Measurements from ENCODE around the gene KRT35. TPM values are rescaled to one million over a fixed set of nuclear protein-coding genes. Genes with fewer than 3 reads are reported as not detected.
"Not testable (repeated sequence)": the region's sequence is repeated elsewhere in the genome, so short reads cannot be mapped to it uniquely, and the experiment has no call there.

Gene KRT35
- total RNA-seq, 2 experiments from 2014 or later, result not detected

DNA sequence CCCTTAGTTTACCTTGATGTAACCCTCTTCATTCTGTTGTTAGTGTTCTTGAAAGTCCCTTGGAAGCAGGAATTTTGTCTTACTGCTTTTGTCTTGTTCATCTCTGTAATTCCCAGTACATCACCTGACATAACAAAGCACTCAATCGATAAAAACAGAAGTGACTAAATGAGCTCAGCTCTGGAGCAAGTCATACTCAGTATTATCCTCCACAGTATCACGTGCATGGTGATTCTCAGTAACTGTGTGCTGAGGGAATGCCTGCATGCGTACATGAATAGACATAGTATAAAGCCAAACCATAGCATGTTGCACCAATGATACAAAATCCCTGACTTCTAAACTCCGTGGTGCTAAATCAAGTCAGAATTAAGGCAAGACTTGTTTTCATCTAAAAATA, 47.4 kb downstream of the KRT35 start:
- POLR2A ChIA-PET, result interaction anchor here (0.7 to 1.0 kb wide), 2 partner anchors 14 to 125 kb away, joined by 3 read pairs; no protein-coding TSS in a partner anchor
- no peak for ATAC-seq (ENCODE audit: poor library complexity)
- H3K27ac Mint-ChIP-seq, result no peak overlapping the region

DNA sequence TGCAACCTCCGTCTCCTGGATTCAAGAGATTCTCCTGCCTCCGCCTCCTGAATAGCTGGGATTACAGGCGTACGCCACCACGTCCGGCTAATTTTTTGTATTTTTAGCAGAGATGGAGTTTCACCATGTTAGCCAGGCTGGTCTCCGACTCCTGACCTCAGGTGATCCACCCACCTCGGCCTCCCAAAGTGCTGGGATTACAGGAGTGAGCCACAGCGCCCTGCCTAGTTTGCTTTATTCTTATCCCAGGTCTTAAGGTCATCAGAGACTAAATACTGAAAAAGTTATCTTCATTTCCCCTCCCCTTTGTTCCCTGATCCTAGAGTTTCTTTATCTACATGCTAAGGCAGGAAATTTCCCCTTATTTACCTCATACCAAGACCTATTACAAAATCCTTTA, 50.6 kb downstream of the KRT35 start:
- H3K27ac Mint-ChIP-seq; H3K9me3 ChIP-seq (ENCODE audit: control insufficient read depth in 1 of 2, insufficient read depth in 1 of 2, low read length in 2 of 2); H3K9me3 Mint-ChIP-seq; H3K36me3 Mint-ChIP-seq (ENCODE audit: low read depth); H3K4me3 ChIP-seq (ENCODE audit: low read length); H3K27ac ChIP-seq (ENCODE audit: low read depth in 1 of 2, low read length in 2 of 2); H3K27me3 ChIP-seq (ENCODE audit: control insufficient read depth in 1 of 2, insufficient read depth in 2 of 2, low read length in 2 of 2); DNase-seq; H3K36me3 ChIP-seq (ENCODE audit: insufficient read depth, low read length); H3K4me1 ChIP-seq (ENCODE audit: insufficient read depth, low read length); intact Hi-C loops (cut with DNase I, micrococcal nuclease); H3K4me1 Mint-ChIP-seq (ENCODE audit: low read depth); H3K4me3 Mint-ChIP-seq; H3K27me3 Mint-ChIP-seq; ATAC-seq (ENCODE audit: poor library complexity); CTCF ChIA-PET; POLR2A ChIA-PET: not testable (repeated sequence)

More for the DNA sequence above, 47.4 kb downstream of the KRT35 start:
- TF ChIP-seq, protein P1, sequence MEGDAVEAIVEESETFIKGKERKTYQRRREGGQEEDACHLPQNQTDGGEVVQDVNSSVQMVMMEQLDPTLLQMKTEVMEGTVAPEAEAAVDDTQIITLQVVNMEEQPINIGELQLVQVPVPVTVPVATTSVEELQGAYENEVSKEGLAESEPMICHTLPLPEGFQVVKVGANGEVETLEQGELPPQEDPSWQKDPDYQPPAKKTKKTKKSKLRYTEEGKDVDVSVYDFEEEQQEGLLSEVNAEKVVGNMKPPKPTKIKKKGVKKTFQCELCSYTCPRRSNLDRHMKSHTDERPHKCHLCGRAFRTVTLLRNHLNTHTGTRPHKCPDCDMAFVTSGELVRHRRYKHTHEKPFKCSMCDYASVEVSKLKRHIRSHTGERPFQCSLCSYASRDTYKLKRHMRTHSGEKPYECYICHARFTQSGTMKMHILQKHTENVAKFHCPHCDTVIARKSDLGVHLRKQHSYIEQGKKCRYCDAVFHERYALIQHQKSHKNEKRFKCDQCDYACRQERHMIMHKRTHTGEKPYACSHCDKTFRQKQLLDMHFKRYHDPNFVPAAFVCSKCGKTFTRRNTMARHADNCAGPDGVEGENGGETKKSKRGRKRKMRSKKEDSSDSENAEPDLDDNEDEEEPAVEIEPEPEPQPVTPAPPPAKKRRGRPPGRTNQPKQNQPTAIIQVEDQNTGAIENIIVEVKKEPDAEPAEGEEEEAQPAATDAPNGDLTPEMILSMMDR (IDR thresholded peaks at IDR 0.05), result no peak
- intact Hi-C loops (cut with DNase I, micrococcal nuclease), result no loop called here
- CTCF ChIA-PET, result no interaction called here
- peaks cover 5% of the 10 kb centered on the region for H3K27me3 Mint-ChIP-seq
- H3K9me3 ChIP-seq (ENCODE audit: control insufficient read depth in 1 of 2, insufficient read depth in 1 of 2, low read length in 2 of 2), result no peaks in the 10 kb centered on the region
- H3K27ac ChIP-seq (ENCODE audit: low read depth in 1 of 2, low read length in 2 of 2), result no peak overlapping the region
- H3K4me3 Mint-ChIP-seq, result no peak overlapping the region
- H3K36me3 ChIP-seq (ENCODE audit: insufficient read depth, low read length), result no peaks in the 10 kb centered on the region
- no peak for DNase-seq
- no peaks in the 10 kb centered on the region for H3K36me3 Mint-ChIP-seq (ENCODE audit: low read depth)
- peaks cover 8% of the 10 kb centered on the region for H3K4me1 Mint-ChIP-seq (ENCODE audit: low read depth)
- no peaks in the 10 kb centered on the region for H3K27me3 ChIP-seq (ENCODE audit: control insufficient read depth in 1 of 2, insufficient read depth in 2 of 2, low read length in 2 of 2)
- no peaks in the 10 kb centered on the region for H3K4me1 ChIP-seq (ENCODE audit: insufficient read depth, low read length)
- no peak overlapping the region for H3K4me3 ChIP-seq (ENCODE audit: low read length)
- no peaks in the 10 kb centered on the region for H3K9me3 Mint-ChIP-seq

DNA sequence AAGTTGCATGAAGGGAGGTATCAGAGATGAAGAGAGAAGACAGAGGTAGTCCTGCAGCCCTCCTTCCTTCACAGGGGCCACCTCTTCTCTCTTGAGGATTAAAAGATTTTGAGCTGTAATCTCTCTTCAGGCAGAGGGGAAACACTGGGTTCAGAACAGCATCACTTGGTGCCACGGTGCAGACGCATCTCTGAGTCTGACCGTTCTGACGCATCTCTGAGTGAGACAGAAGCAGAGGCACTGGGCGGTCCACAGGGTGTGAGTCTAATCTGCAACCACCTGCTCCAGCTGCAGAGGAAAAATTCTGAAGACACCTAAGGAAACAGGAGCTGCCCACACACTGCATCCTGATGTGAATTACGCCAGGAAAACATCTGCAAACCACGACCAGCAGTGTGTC, 51.3 kb downstream of the KRT35 start:
- no peak overlapping the region for H3K27ac Mint-ChIP-seq

More for the DNA sequence above, 51.3 kb downstream of the KRT35 start:
- Histone ChIP-seq H3K4me3 (ENCODE audit: low read length) (no peak overlapping the region), H3K4me1 (ENCODE audit: insufficient read depth, low read length) (no peaks in the 10 kb centered on the region), H3K27me3 (ENCODE audit: control insufficient read depth in 1 of 2, insufficient read depth in 2 of 2, low read length in 2 of 2) (no peaks in the 10 kb centered on the region), H3K9me3 (ENCODE audit: control insufficient read depth in 1 of 2, insufficient read depth in 1 of 2, low read length in 2 of 2) (no peaks in the 10 kb centered on the region), H3K27ac (ENCODE audit: low read depth in 1 of 2, low read length in 2 of 2) (no peak overlapping the region), H3K36me3 (ENCODE audit: insufficient read depth, low read length) (no peaks in the 10 kb centered on the region)
- no peaks in the 10 kb centered on the region for H3K36me3 Mint-ChIP-seq (ENCODE audit: low read depth)
- H3K4me1 Mint-ChIP-seq (ENCODE audit: low read depth), result peaks cover 5% of the 10 kb centered on the region
- DNase-seq, result no peak
- TF ChIP-seq, protein P1 (IDR thresholded peaks at IDR 0.05), result no peak
- no peaks in the 10 kb centered on the region for H3K9me3 Mint-ChIP-seq
- intact Hi-C loops (cut with DNase I, micrococcal nuclease), result no loop called here
- POLR2A ChIA-PET, result no interaction called here
- ATAC-seq (ENCODE audit: poor library complexity), result no peak
- H3K27me3 Mint-ChIP-seq, result peaks cover 5% of the 10 kb centered on the region
- CTCF ChIA-PET, result no interaction called here
- H3K4me3 Mint-ChIP-seq, result no peak overlapping the region

Data from CD4-positive, alpha-beta T cell (primary cell).